Activated effector memory CD4-positive, alpha-beta T cell treated with Interleukin-2 at 50 U/mL for 16 hours (primary cell): ENCODE results near the gene FAM120C.
A peak's percentile ranks its signal among the peaks of the same experiment; 100 is the strongest.

Experiments
- DNase-seq: peaks from one replicate; pipeline ENCODE4 v3.0.0-alpha.2; 2020

FAM120C gene

GRCh38 chrX:54166915-54167314, 16.1 kb downstream of the FAM120C start:
- no peak for DNase-seq

GRCh38 chrX:54157561-54157960, 25.5 kb downstream of the FAM120C start:
- no peak for DNase-seq

GRCh38 chrX:54134269-54134668, 48.8 kb downstream of the FAM120C start:
- no peak for DNase-seq

GRCh38 chrX:54116391-54116790, 66.7 kb downstream of the FAM120C start:
- DNase-seq, result no peak

GRCh38 chrX:54093571-54093970, 89.5 kb downstream of the FAM120C start:
- DNase-seq, result no peak

GRCh38 chrX:54093159-54093558, 89.9 kb downstream of the FAM120C start:
- DNase-seq, result no peak

- no peak for DNase-seq
Measured at GRCh38 chrX:54090880-54091279, 92.2 kb downstream of the FAM120C start.

GRCh38 chrX:54089191-54089590, 93.9 kb downstream of the FAM120C start:
- DNase-seq, result no peak

- DNase-seq, result no peak
Measured at GRCh38 chrX:54087661-54088060, 95.4 kb downstream of the FAM120C start.

GRCh38 chrX:54085666-54086065, 97.4 kb downstream of the FAM120C start:
- DNase-seq, result no peak

- no peak for DNase-seq
Measured at GRCh38 chrX:54076903-54077302, 106.2 kb downstream of the FAM120C start.

- no peak for DNase-seq
Measured at GRCh38 chrX:54074826-54075225, 108.2 kb downstream of the FAM120C start.

- DNase-seq, result no peak
Measured at GRCh38 chrX:54067766-54068165, 115.3 kb downstream of the FAM120C start.

GRCh38 chrX:54066841-54067240, 116.2 kb downstream of the FAM120C start:
- no peak for DNase-seq

GRCh38 chrX:54064564-54064963, 118.5 kb downstream of the FAM120C start:
- DNase-seq, result no peak

- DNase-seq, result no peak
Measured at GRCh38 chrX:54063361-54063760, 119.7 kb downstream of the FAM120C start.

GRCh38 chrX:54049801-54050200, 133.3 kb downstream of the FAM120C start:
- no peak for DNase-seq

- no peak for DNase-seq
Measured at GRCh38 chrX:54048412-54048811, 134.6 kb downstream of the FAM120C start.

- DNase-seq, result no peak
Measured at GRCh38 chrX:54045563-54046228, 137.4 kb downstream of the FAM120C start.

GRCh38 chrX:54044877-54045338, 138.1 kb downstream of the FAM120C start:
- no peak for DNase-seq

- peak; percentile 92 for DNase-seq
Measured at GRCh38 chrX:54044126-54044876, 138.8 kb downstream of the FAM120C start, which contains the start of gene PHF8. PHF8 (minus strand) TSS chrX:54044473; CDS start chrX:54042728, 1,745 bp downstream.

- DNase-seq, result peak; percentile 24
Measured at GRCh38 chrX:54043541-54044125, 139.4 kb downstream of the FAM120C start.

- no peak for DNase-seq
Measured at GRCh38 chrX:54043056-54043455, 140.0 kb downstream of the FAM120C start.

- DNase-seq, result peak; percentile 19
Measured at GRCh38 chrX:54042609-54043021, 140.4 kb downstream of the FAM120C start.
